Measurements from ENCODE around the gene TSR2. TPM values are rescaled to one million over a fixed set of nuclear protein-coding genes. Genes with fewer than 3 reads are reported as not detected.

Gene TSR2
- 10 to 100 TPM; 12.5 to 18.3 (median 15.3) TPM for total RNA-seq
- 10 to 100 TPM; 18.3 to 28.9 TPM for polyA plus RNA-seq

- no peak for TF ChIP-seq CTCF (IDR thresholded peaks at IDR 0.05)
- 0 to 23% methylated on average over 40 of the region's 40 CpGs for WGBS, 2 donors
- ATAC-seq = peak; percentile 99 to 100 (median 99)
Observed at GRCh38 chrX:54439960-54440871, at the start of gene TSR2. TSS of gene TSR2 (plus strand) at chrX:54440404. CDS start at chrX:54440422, 18 bp downstream.

GRCh38 chrX:54397113-54397512 lies 43.1 kb upstream of the TSR2 start:
- H3K4me3 ChIP-seq = no peak overlapping the region
- no peaks in the 10 kb centered on the region for H3K27me3 ChIP-seq
- FAIRE-seq (no peak), ATAC-seq (no peak), DNase-seq (no peak)
- no peak overlapping the region for H3K27ac ChIP-seq
- H3K36me3 ChIP-seq = no peaks in the 10 kb centered on the region
- no peaks in the 10 kb centered on the region for H3K4me1 ChIP-seq
- no peaks in the 10 kb centered on the region for H3K9me3 ChIP-seq
- no peak for TF ChIP-seq CTCF (IDR thresholded peaks at IDR 0.05)
- intact Hi-C loops (cut with DNase I) = no loop called here
- 69 to 96% methylated on average over 1 of the region's 1 CpG for WGBS, 2 donors

More at GRCh38 chrX:54439960-54440871, at the start of gene TSR2:
- Histone ChIP-seq H3K4me3 (peak within 1 kb of the TSS; percentile 48 to 64 (median 59)), H3K27me3 (no peaks in the 10 kb centered on the region), H3K36me3 (no peaks in the 10 kb centered on the region), H3K27ac (peak within 1 kb of the TSS in 1 of 4 donors; percentile 30), H3K4me1 (no peaks in the 10 kb centered on the region), H3K9me3 (no peaks in the 10 kb centered on the region)
- FAIRE-seq (no peak), DNase-seq (peak; percentile 71 to 89 (median 79))
- intact Hi-C loops (cut with DNase I) = no loop called here

- no peaks in the 10 kb centered on the region for H3K4me1 ChIP-seq
- H3K9me3 ChIP-seq = no peaks in the 10 kb centered on the region
- no peaks in the 10 kb centered on the region for H3K36me3 ChIP-seq
- H3K27ac ChIP-seq = no peak overlapping the region
- H3K27me3 ChIP-seq = peaks cover 0 to 2% (median 0%) of the 10 kb centered on the region in 4 donors
- DNase-seq (no peak), ATAC-seq (no peak), FAIRE-seq (no peak)
- 36 to 54% methylated on average over 2 of the region's 2 CpGs for WGBS, 2 donors
- no peak overlapping the region for H3K4me3 ChIP-seq
- intact Hi-C loops (cut with DNase I) = no loop called here
- no peak for TF ChIP-seq CTCF (IDR thresholded peaks at IDR 0.05)
Observed at GRCh38 chrX:54407266-54407665, 32.9 kb upstream of the TSR2 start.

GRCh38 chrX:54411732-54412131 lies 28.5 kb upstream of the TSR2 start:
- intact Hi-C loops (cut with DNase I) = no loop called here
- Histone ChIP-seq H3K9me3 (no peaks in the 10 kb centered on the region), H3K27me3 (peaks cover 0 to 2% (median 0%) of the 10 kb centered on the region in 4 donors), H3K36me3 (no peaks in the 10 kb centered on the region), H3K4me3 (no peak overlapping the region), H3K27ac (no peak overlapping the region), H3K4me1 (no peaks in the 10 kb centered on the region)
- ATAC-seq (no peak), DNase-seq (no peak), FAIRE-seq (no peak)
- TF ChIP-seq CTCF (IDR thresholded peaks at IDR 0.05) = no peak
- WGBS, 2 donors = 70 to 72% methylated on average over 1 of the region's 1 CpG

GRCh38 chrX:54413753-54414152 lies 26.5 kb upstream of the TSR2 start:
- Histone ChIP-seq H3K27ac (no peak overlapping the region), H3K36me3 (no peaks in the 10 kb centered on the region), H3K27me3 (peaks cover 0 to 2% (median 0%) of the 10 kb centered on the region in 4 donors), H3K4me1 (no peaks in the 10 kb centered on the region), H3K4me3 (no peak overlapping the region), H3K9me3 (no peaks in the 10 kb centered on the region)
- no peak for FAIRE-seq
- no peak for DNase-seq
- intact Hi-C loops (cut with DNase I) = no loop called here
- 73 to 75% methylated on average over 3 of the region's 3 CpGs for WGBS, 2 donors
- no peak for ATAC-seq
- no peak for TF ChIP-seq CTCF (IDR thresholded peaks at IDR 0.05)

Data from pancreas (tissue), 10 donors.